K562 (cell line): ENCODE data around the gene MSI1. TPM values are rescaled to one million over a fixed set of nuclear protein-coding genes. Genes with fewer than 3 reads are reported as not detected.

Experiments used
- ATAC-seq: fragments of 200-7000 bp; cut with Tn5 transposase; 3 replicates; pipeline ENCODE4 v1.9.1; 2020; ENCODE audit warnings: moderate library complexity
- BruUV-seq: library from RNA; stranded (reverse); fragments of 400-500 nt; replicated peaks from 2 replicates; lab custom pipeline; 2021; lab: Mats Ljungman, UMichigan
- CTCF ChIA-PET: fragments of 300-600 bp; formaldehyde crosslinking; extraction: SDS; loops from one replicate; lab custom pipeline; 2021; ENCODE audit warnings: low intra/inter-chr PET ratio; lab: Yijun Ruan, JAX
- POLR2A ChIA-PET: fragments of 300-600, 350-650 bp; sonication (Branson Sonifier 250); formaldehyde crosslinking; extraction: SDS; loops from one replicate; lab custom pipeline; 2021; ENCODE audit warnings: antibody characterized with exemption, inconsistent platforms; lab: Yijun Ruan, JAX
- DNase-seq, 4 experiments: peaks; one replicate each; pipeline versions ENCODE4 v3.0.0 to v3.0.0-alpha.2; 2011 to 2018; ENCODE audit warnings: low spot score in 3 of 4, mixed read lengths in 3 of 4; ENCODE audit errors: extremely low read depth in 1 of 4
- FAIRE-seq: peaks from 2 replicates; lab custom pipeline; 2011; peaks lifted over from hg19 to GRCh38; lab: Jason Lieb, UNC
- H2AFZ ChIP-seq: 2 replicates; pipeline ENCODE4 v1.6.0; 2011; ENCODE audit warnings: low read depth, low read length, control low read depth, inconsistent platforms
- H3K27ac ChIP-seq: fragments of 200-600 bp; 3 replicates; pipeline ENCODE4 v1.8.0; 2011; ENCODE audit warnings: low read depth, mild to moderate bottlenecking, control low read depth, inconsistent platforms, low read length, moderate library complexity, mixed read lengths; ENCODE audit errors: extremely low read depth
- H3K27me3 ChIP-seq, 2 experiments: fragments of 300-600 bp in 1 of 2; 2 replicates in 1 of 2; 3 replicates in 1 of 2; pipeline versions ENCODE4 v1.6.0 to v1.8.0; 2011; ENCODE audit warnings: inconsistent platforms in 2 of 2, low read length in 2 of 2, mild to moderate bottlenecking in 1 of 2, mixed read lengths in 1 of 2, moderate library complexity in 1 of 2; ENCODE audit not compliant: control insufficient read depth in 2 of 2, insufficient read depth in 2 of 2
- H3K36me3 ChIP-seq: fragments of 300-600 bp; 3 replicates; pipeline ENCODE4 v1.8.0; 2011; ENCODE audit warnings: mild to moderate bottlenecking, low read length, inconsistent platforms; ENCODE audit not compliant: control insufficient read depth, insufficient read depth
- H3K4me1 ChIP-seq, 2 experiments: fragments of 200-600 bp in 1 of 2; replicated peaks in 1 of 2; 2 replicates in 1 of 2; 3 replicates in 1 of 2; pipeline versions ENCODE4 v1.5.1 to v1.8.0; 2011; ENCODE audit warnings: inconsistent platforms in 2 of 2, low read length in 2 of 2, mild to moderate bottlenecking in 1 of 2, mixed read lengths in 1 of 2, moderate library complexity in 1 of 2; ENCODE audit not compliant: control insufficient read depth in 2 of 2, insufficient read depth in 2 of 2
- H3K4me2 ChIP-seq: 2 replicates; pipeline ENCODE4 v1.6.1; 2011; ENCODE audit warnings: low read length, control low read depth, inconsistent platforms, mixed read lengths; ENCODE audit not compliant: insufficient read depth
- H3K4me3 ChIP-seq: fragments of 200-600 bp; sonication (generic), shearing (Covaris generic); 2 replicates; pipeline ENCODE4 v1.5.1; 2016; ENCODE audit warnings: control low read depth, inconsistent platforms
- H3K79me2 ChIP-seq: fragments of 200-600 bp; 3 replicates; pipeline ENCODE4 v1.8.0; 2011; ENCODE audit warnings: low read length, inconsistent platforms; ENCODE audit not compliant: control insufficient read depth, insufficient read depth
- H3K9ac ChIP-seq, 2 experiments: 2 replicates each; pipeline versions ENCODE4 v1.6.0 to v1.6.1; 2011; ENCODE audit warnings: low read depth in 2 of 2, low read length in 2 of 2, control low read depth in 1 of 2, inconsistent platforms in 1 of 2, mild to moderate bottlenecking in 1 of 2, mixed read lengths in 1 of 2; ENCODE audit not compliant: insufficient read depth in 1 of 2
- H3K9me1 ChIP-seq: one replicate; pipeline ENCODE4 v1.6.0; 2011; ENCODE audit warnings: inconsistent platforms, mild to moderate bottlenecking, low read length, moderate library complexity; ENCODE audit not compliant: control insufficient read depth, insufficient read depth
- H3K9me3 ChIP-seq: replicated peaks from 2 replicates; pipeline ENCODE4 v1.5.1; 2011; ENCODE audit warnings: low read depth, low read length, inconsistent platforms; ENCODE audit not compliant: control insufficient read depth, insufficient read depth
- H4K20me1 ChIP-seq: replicated peaks from 2 replicates; pipeline ENCODE4 v1.6.1; 2011; ENCODE audit warnings: low read length, inconsistent platforms, mixed read lengths; ENCODE audit not compliant: control insufficient read depth, insufficient read depth
- MAFK ChIP-seq: IDR thresholded peaks from 2 replicates; pipeline ENCODE4 v1.6.1; 2011; ENCODE audit warnings: low read length, improper control_type of control experiment
- MAX ChIP-seq: sonication (generic); formaldehyde crosslinking; IDR thresholded peaks from 2 replicates; pipeline ENCODE4 v1.9.0; 2022; ENCODE audit warnings: mild to moderate bottlenecking, missing genetic modification reagents
- MGA ChIP-seq: fragments of 450-650 bp; IDR thresholded peaks from 2 replicates; pipeline ENCODE4 v1.6.1; 2016; ENCODE audit warnings: mild to moderate bottlenecking, moderate library complexity
- WGBS: fragments of 100-300 bp; shearing (Covaris generic); methylation state at CpG from one replicate; pipeline ENCODE4 v1.1.6; 2016; ENCODE audit warnings: low coverage, mixed read lengths; ENCODE audit not compliant: insufficient coverage; ENCODE audit errors: missing lambda C conversion rate; 5-methylcytosine and 5-hydroxymethylcytosine counted together
- in situ Hi-C: fragments of 300-500 bp; cut with MboI; formaldehyde crosslinking; loops from 4 replicates; pipeline ENCODE4 v1.15.0; 2018; ENCODE audit warnings: inconsistent platforms, mixed read lengths
- intact Hi-C: fragments of 100-400 bp; cut with micrococcal nuclease; formaldehyde crosslinking; loops from 2 replicates; pipeline ENCODE4 v1.14.2; 2022
- polyA plus RNA-seq, 8 experiments: library from polyadenylated mRNA; depleted of rRNA in 4 of 8; stranded (reverse) in 5 of 8; unstranded in 3 of 8; fragments of >200 nt; fragmentation: Nextera tagmentation in 2 of 8; fragmentation: Illumina TruSeq in 1 of 8; extraction: Ambion mirVana in 2 of 8; extraction: Trizol in 1 of 8; gene quantifications; 2 replicates each; pipeline versions ENCODE4 v1.2.1 to v1.2.3, GENCODE V29; 2011 to 2014; ENCODE audit warnings: inconsistent platforms in 1 of 8, missing spikeins in 1 of 8
- total RNA-seq, 7 experiments: library from RNA; depleted of rRNA in 6 of 7; stranded (reverse); fragments of >200 nt in 6 of 7; fragmentation: Illumina TruSeq in 2 of 7; extraction: Trizol in 2 of 7; gene quantifications; 2 replicates each; pipeline versions ENCODE4 v1.2.1 to v1.2.3, GENCODE V29; 2011 to 2021; ENCODE audit warnings: low replicate concordance in 1 of 7

MSI1 gene
- total and polyA plus RNA-seq, 9 of the 15 experiments (the other 6 are each of a cell fraction or from before 2014, with no cell fraction given): 0.16 TPM; not detected in 8

GRCh38 chr12:120402217-120402616 lies 33.3 kb upstream of the MSI1 start:
- Histone ChIP-seq H3K27ac (no peak overlapping the region), H2AFZ (peak overlapping the region; percentile 83), H3K79me2 (no peaks in the 10 kb centered on the region), H3K9ac (peak overlapping the region in 1 of 2 experiments; percentile 60; a peak in 1 of 4 replicates), H3K4me3 (no peak overlapping the region), H3K9me3 (no peaks in the 10 kb centered on the region; the same call in 1 of the 2 replicates), H3K27me3 (peaks cover 3 to 15% of the 10 kb centered on the region in 2 experiments; a peak in 3 of 5 replicates), H4K20me1 (no peaks in the 10 kb centered on the region), H3K4me1 (peaks cover 0 to 7% of the 10 kb centered on the region in 2 experiments; a peak in 2 of 5 replicates), H3K9me1 (no peaks in the 10 kb centered on the region), H3K4me2 (peak overlapping the region; percentile 41; the same call in 1 of the 2 replicates), H3K36me3 (no peaks in the 10 kb centered on the region)
- no TSS peak for BruUV-seq
- FAIRE-seq: peak; percentile 62
- DNase-seq: no peak
- ATAC-seq: peak; percentile 76
- peak; percentile 62 for TF ChIP-seq MGA
- TF ChIP-seq MAFK: no peak
- no peak for TF ChIP-seq MAX (CRISPR knock-in tag)
- POLR2A ChIA-PET: no interaction called here
- CTCF ChIA-PET: no interaction called here
- in situ Hi-C loops (no loop called here), intact Hi-C loops (no loop called here)
- WGBS: 7% methylated on average over 13 of the region's 13 CpGs
